Breast epithelium (tissue), 3 donors: Measurements from ENCODE around the gene SLC6A8.

Source experiments
- POLR2A ChIP-seq: fragments of 450-650 bp; IDR thresholded peaks from one replicate; pipeline ENCODE4 v1.6.1; 2016; ENCODE audit warnings: antibody characterized with exemption, mild to moderate bottlenecking, moderate library complexity
- POLR2AphosphoS5 ChIP-seq, 3 donors: sonication (generic); formaldehyde crosslinking; IDR thresholded peaks; one replicate each; pipeline ENCODE4 v1.6.1; 2017; ENCODE audit warnings: antibody characterized with exemption in 3 of 3
- TF ChIP-seq, protein P1 (sequence below), 3 donors: fragments of 450-650 bp; IDR thresholded peaks; one replicate each; pipeline ENCODE4 v1.5.1; 2016 to 2017; ENCODE audit warnings: antibody characterized with exemption in 3 of 3, mild to moderate bottlenecking in 3 of 3, moderate library complexity in 3 of 3

DNA sequence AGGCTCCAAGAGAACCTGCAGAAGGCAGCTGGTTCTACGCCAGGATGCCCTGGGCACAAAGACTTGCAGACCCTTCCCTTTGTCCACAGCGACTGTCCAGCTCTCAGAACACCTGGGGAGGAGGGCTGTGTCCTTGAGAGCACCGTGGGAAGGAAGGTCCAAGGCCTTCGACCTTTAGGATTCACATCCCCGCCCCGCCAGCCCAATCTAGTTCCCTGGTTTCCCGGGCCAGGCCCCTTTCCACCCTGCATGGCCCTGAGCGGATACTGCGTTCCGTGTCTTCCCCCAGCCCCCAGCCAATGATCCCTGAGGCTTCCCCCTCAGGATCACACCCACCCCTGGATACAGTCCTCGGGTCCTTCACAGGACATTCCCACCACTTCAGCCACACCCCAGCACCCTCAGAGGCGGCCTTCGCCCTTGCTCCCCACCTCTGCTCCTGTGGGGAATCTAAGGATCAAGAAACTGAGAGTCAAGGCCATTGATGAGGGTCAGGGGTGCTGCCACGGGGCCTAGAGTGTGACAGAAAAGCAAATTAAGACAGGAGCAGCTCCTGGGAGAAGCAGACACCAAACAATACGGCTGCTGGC, 46.0 kb downstream of the SLC6A8 start:
- TF ChIP-seq, protein P1, sequence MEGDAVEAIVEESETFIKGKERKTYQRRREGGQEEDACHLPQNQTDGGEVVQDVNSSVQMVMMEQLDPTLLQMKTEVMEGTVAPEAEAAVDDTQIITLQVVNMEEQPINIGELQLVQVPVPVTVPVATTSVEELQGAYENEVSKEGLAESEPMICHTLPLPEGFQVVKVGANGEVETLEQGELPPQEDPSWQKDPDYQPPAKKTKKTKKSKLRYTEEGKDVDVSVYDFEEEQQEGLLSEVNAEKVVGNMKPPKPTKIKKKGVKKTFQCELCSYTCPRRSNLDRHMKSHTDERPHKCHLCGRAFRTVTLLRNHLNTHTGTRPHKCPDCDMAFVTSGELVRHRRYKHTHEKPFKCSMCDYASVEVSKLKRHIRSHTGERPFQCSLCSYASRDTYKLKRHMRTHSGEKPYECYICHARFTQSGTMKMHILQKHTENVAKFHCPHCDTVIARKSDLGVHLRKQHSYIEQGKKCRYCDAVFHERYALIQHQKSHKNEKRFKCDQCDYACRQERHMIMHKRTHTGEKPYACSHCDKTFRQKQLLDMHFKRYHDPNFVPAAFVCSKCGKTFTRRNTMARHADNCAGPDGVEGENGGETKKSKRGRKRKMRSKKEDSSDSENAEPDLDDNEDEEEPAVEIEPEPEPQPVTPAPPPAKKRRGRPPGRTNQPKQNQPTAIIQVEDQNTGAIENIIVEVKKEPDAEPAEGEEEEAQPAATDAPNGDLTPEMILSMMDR (IDR thresholded peaks at IDR 0.05), result no peak
- TF ChIP-seq POLR2AphosphoS5 (IDR thresholded peaks at IDR 0.05), result no peak
- TF ChIP-seq POLR2A, result no peak
